ENCODE data around the gene LEP. TPM values are rescaled to one million over a fixed set of nuclear protein-coding genes. Genes with fewer than 3 reads are reported as not detected.

LEP gene
- total and polyA plus RNA-seq, 9 of the 15 experiments (the other 6 are each of a cell fraction or from before 2014, with no cell fraction given), result not detected

DNA sequence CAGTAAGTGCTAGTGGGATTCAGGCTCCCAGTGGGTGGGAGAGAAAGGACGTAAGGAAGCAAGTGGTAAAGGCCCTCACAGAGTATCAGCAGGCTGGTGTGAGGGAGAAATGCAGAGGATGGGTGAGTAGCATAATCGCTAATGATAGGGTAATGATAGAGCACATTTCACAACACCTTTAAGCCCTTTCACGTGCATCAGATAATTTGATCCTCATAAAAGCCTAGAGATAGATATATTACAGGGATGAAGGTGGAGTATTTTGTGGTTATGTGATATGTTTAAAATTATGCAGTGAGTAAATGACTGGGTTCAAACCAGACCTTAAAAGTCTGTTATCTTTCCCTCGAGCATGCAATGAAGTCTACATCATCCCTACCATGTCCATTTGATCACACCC, 10.3 kb downstream of the LEP start:
- CTCF ChIA-PET (ENCODE audit: low intra/inter-chr PET ratio), result interaction anchor here (0.6 kb wide), 1 partner anchor 19 kb away, joined by 3 read pairs; no protein-coding TSS in a partner anchor

More for the DNA sequence above, 10.3 kb downstream of the LEP start:
- POLR2A ChIA-PET, result interaction anchor here (1.1 kb wide), 1 partner anchor 16 kb away, joined by 3 read pairs; no protein-coding TSS in a partner anchor
- peaks cover 21 to 62% of the 10 kb centered on the region in 2 experiments; a peak in 4 of 5 replicates for H3K27me3 ChIP-seq (ENCODE audit: control insufficient read depth in 2 of 2, insufficient read depth in 2 of 2, low read length in 2 of 2)
- H3K27ac ChIP-seq (ENCODE audit: extremely low read depth, low read depth, low read length), result no peak overlapping the region
- H3K9ac ChIP-seq (ENCODE audit: insufficient read depth in 1 of 2, low read depth in 2 of 2, low read length in 2 of 2), result no peak overlapping the region
- ATAC-seq (no peak), DNase-seq (ENCODE audit: extremely low read depth in 1 of 4, low spot score in 3 of 4) (no peak), FAIRE-seq (no peak)
- no peak overlapping the region for H3K4me3 ChIP-seq
- no peaks in the 10 kb centered on the region for H3K9me1 ChIP-seq (ENCODE audit: control insufficient read depth, insufficient read depth, low read length)
- H2AFZ ChIP-seq (ENCODE audit: low read depth, low read length), result no peak overlapping the region
- no peak overlapping the region for H3K4me2 ChIP-seq (ENCODE audit: insufficient read depth, low read length)
- H3K36me3 ChIP-seq (ENCODE audit: control insufficient read depth, insufficient read depth, low read length), result no peaks in the 10 kb centered on the region
- no peaks in the 10 kb centered on the region for H3K9me3 ChIP-seq (replicated peaks; ENCODE audit: control insufficient read depth, insufficient read depth, low read depth, low read length)
- no peaks in the 10 kb centered on the region for H4K20me1 ChIP-seq (replicated peaks; ENCODE audit: control insufficient read depth, insufficient read depth, low read length)
- BruUV-seq (replicated peaks), result no TSS peak
- intact Hi-C loops (cut with micrococcal nuclease) (no loop called here), in situ Hi-C loops (cut with MboI) (no loop called here)
- WGBS (ENCODE audit: insufficient coverage, low coverage, missing lambda C conversion rate), result 1% methylated on average over 4 of the region's 4 CpGs
- TF ChIP-seq ZNF347 (CRISPR knock-in tag; IDR thresholded peaks at IDR 0.05; ENCODE audit: low read depth) (no peak), POLR2B (IDR thresholded peaks at IDR 0.05; ENCODE audit: low read depth, partially characterized antibody) (no peak), NFE2L1 (tag; IDR thresholded peaks at IDR 0.05; ENCODE audit: borderline replicate concordance, low read depth) (no peak), RBM14 (IDR thresholded peaks at IDR 0.05; ENCODE audit: borderline replicate concordance, insufficient read depth, low read depth, low read length) (no peak), ZNF23 (CRISPR knock-in tag; IDR thresholded peaks at IDR 0.05) (no peak), NCOA2 (IDR thresholded peaks at IDR 0.05; ENCODE audit: partially characterized antibody in 2 of 2) (no peak), HDAC6 (IDR thresholded peaks at IDR 0.05; ENCODE audit: low read depth, low read length) (no peak), SRSF1 (IDR thresholded peaks at IDR 0.05; ENCODE audit: low read depth, low read length) (no peak)
- TF ChIP-seq, protein P1, sequence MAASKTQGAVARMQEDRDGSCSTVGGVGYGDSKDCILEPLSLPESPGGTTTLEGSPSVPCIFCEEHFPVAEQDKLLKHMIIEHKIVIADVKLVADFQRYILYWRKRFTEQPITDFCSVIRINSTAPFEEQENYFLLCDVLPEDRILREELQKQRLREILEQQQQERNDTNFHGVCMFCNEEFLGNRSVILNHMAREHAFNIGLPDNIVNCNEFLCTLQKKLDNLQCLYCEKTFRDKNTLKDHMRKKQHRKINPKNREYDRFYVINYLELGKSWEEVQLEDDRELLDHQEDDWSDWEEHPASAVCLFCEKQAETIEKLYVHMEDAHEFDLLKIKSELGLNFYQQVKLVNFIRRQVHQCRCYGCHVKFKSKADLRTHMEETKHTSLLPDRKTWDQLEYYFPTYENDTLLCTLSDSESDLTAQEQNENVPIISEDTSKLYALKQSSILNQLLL (CRISPR knock-in tag; IDR thresholded peaks at IDR 0.05; ENCODE audit: borderline replicate concordance), result no peak
- TF ChIP-seq, protein P2, sequence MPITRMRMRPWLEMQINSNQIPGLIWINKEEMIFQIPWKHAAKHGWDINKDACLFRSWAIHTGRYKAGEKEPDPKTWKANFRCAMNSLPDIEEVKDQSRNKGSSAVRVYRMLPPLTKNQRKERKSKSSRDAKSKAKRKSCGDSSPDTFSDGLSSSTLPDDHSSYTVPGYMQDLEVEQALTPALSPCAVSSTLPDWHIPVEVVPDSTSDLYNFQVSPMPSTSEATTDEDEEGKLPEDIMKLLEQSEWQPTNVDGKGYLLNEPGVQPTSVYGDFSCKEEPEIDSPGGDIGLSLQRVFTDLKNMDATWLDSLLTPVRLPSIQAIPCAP (CRISPR knock-in tag; IDR thresholded peaks at IDR 0.05; ENCODE audit: borderline replicate concordance), result no peak
- no peaks in the 10 kb centered on the region; a peak in 2 of 5 replicates for H3K4me1 ChIP-seq (replicated peaks in 1 of 2; ENCODE audit: control insufficient read depth in 2 of 2, insufficient read depth in 2 of 2, low read length in 2 of 2)
- no peaks in the 10 kb centered on the region for H3K79me2 ChIP-seq (ENCODE audit: control insufficient read depth, insufficient read depth, low read length)
